HepG2 (cell line): Measurements from ENCODE around the gene UBAP1L. TPM values are rescaled to one million over a fixed set of nuclear protein-coding genes. Genes with fewer than 3 reads are reported as not detected.

Source experiments
- ATAC-seq: fragments of 200-7000 bp; cut with Tn5 transposase; 3 replicates; pipeline ENCODE4 v1.9.1; 2020; ENCODE audit warnings: mild to moderate bottlenecking, moderate library complexity
- Bru-seq: library from RNA; stranded (reverse); fragments of 400-500 nt; gene quantifications from one replicate; lab custom pipeline; 2021; lab: Mats Ljungman, UMichigan
- BruChase-seq, 2 experiments: library from RNA; stranded (reverse); fragments of 400-500 nt; gene quantifications; one replicate each; lab custom pipeline; 2021; lab: Mats Ljungman, UMichigan
- BruUV-seq: library from RNA; stranded (reverse); fragments of 400-500 nt; replicated peaks from 2 replicates; lab custom pipeline; 2021; lab: Mats Ljungman, UMichigan
- CTCF ChIA-PET: fragments of 300-600 bp; formaldehyde crosslinking; extraction: SDS; loops from one replicate; lab custom pipeline; 2021; ENCODE audit warnings: low total read pairs, inconsistent platforms, low intra/inter-chr PET ratio; lab: Yijun Ruan, JAX
- POLR2A ChIA-PET: fragments of 350-600 bp; sonication (Branson Sonifier 250); formaldehyde crosslinking; loops from one replicate; lab custom pipeline; 2020; ENCODE audit warnings: antibody characterized with exemption, inconsistent platforms; lab: Yijun Ruan, JAX
- DNase-seq: peaks from one replicate; pipeline ENCODE4 v3.0.0-alpha.2; 2015; ENCODE audit warnings: low spot score
- FAIRE-seq: peaks from 3 replicates; lab custom pipeline; 2011; peaks lifted over from hg19 to GRCh38; lab: Jason Lieb, UNC
- H2AFZ ChIP-seq: one replicate; pipeline ENCODE4 v1.6.1; 2011; ENCODE audit warnings: low read length, inconsistent platforms
- H3K27ac ChIP-seq: fragments of 300-600 bp; 3 replicates; pipeline ENCODE4 v1.8.0; 2011; ENCODE audit warnings: mixed run types, mild to moderate bottlenecking, mixed read lengths, low read length, inconsistent platforms; ENCODE audit not compliant: insufficient read depth; ENCODE audit errors: extremely low read length
- H3K27me3 ChIP-seq, 2 experiments: fragments of 200-600 bp in 1 of 2; 2 replicates in 1 of 2; 3 replicates in 1 of 2; pipeline versions ENCODE4 v1.6.0 to v1.8.0; 2011; ENCODE audit warnings: low read length in 2 of 2, mild to moderate bottlenecking in 2 of 2, moderate library complexity in 2 of 2, inconsistent platforms in 1 of 2; ENCODE audit not compliant: insufficient read depth in 2 of 2, control insufficient read depth in 1 of 2
- H3K36me3 ChIP-seq, 2 experiments: fragments of 200-600 bp in 1 of 2; replicated peaks in 1 of 2; 2 replicates in 1 of 2; 3 replicates in 1 of 2; pipeline versions ENCODE4 v1.5.1 to v1.8.0; 2011; ENCODE audit warnings: low read length in 2 of 2, inconsistent platforms in 1 of 2; ENCODE audit not compliant: insufficient read depth in 2 of 2, control insufficient read depth in 1 of 2
- H3K4me1 ChIP-seq: 2 replicates; pipeline ENCODE4 v1.5.1; 2012; ENCODE audit warnings: low read length, inconsistent platforms; ENCODE audit not compliant: insufficient read depth
- H3K4me2 ChIP-seq: 2 replicates; pipeline ENCODE4 v1.6.0; 2011; ENCODE audit warnings: low read depth, low read length, inconsistent platforms
- H3K4me3 ChIP-seq, 3 experiments: fragments of 200-600 bp in 1 of 3; sonication (generic), shearing (Covaris generic) in 1 of 3; replicated peaks in 1 of 3; 2 replicates each; pipeline ENCODE4 v1.5.1; 2011 to 2016; ENCODE audit warnings: low read length in 3 of 3, inconsistent platforms in 2 of 3, low read depth in 2 of 3, mild to moderate bottlenecking in 2 of 3, control low read depth in 1 of 3, mixed read lengths in 1 of 3; ENCODE audit not compliant: insufficient read depth in 1 of 3
- H3K79me2 ChIP-seq: one replicate; pipeline ENCODE4 v1.6.1; 2011; ENCODE audit warnings: low read length, inconsistent platforms; ENCODE audit not compliant: insufficient read depth
- H3K9ac ChIP-seq: 2 replicates; pipeline ENCODE4 v1.6.0; 2011; ENCODE audit warnings: mild to moderate bottlenecking, low read depth, low read length, inconsistent platforms; ENCODE audit not compliant: insufficient read depth
- H3K9me3 ChIP-seq: 2 replicates; pipeline ENCODE4 v1.5.1; 2012; ENCODE audit warnings: mild to moderate bottlenecking, low read length
- H4K20me1 ChIP-seq: 2 replicates; pipeline ENCODE4 v1.6.0; 2011; ENCODE audit warnings: inconsistent platforms, mild to moderate bottlenecking, low read length, moderate library complexity; ENCODE audit not compliant: insufficient read depth
- ATM ChIP-seq: fragments of 450-650 bp; IDR thresholded peaks from 2 replicates; pipeline ENCODE4 v1.7.1; 2017; ENCODE audit warnings: mild to moderate bottlenecking, borderline replicate concordance
- PATZ1 ChIP-seq: sonication (generic); formaldehyde crosslinking; IDR thresholded peaks from 2 replicates; pipeline ENCODE4 v1.4.0; 2020; ENCODE audit warnings: missing genetic modification reagents
- THYN1 ChIP-seq: sonication (generic); formaldehyde crosslinking; IDR thresholded peaks from 2 replicates; pipeline ENCODE4 v1.8.1; 2023; ENCODE audit warnings: low read depth, mild to moderate bottlenecking, moderate library complexity, missing genetic modification reagents, borderline replicate concordance
- ZNF564 ChIP-seq: sonication (generic); formaldehyde crosslinking; IDR thresholded peaks from 2 replicates; pipeline ENCODE4 v1.8.1; 2023; ENCODE audit warnings: mild to moderate bottlenecking, missing genetic modification reagents
- ZNF891 ChIP-seq: sonication (generic); formaldehyde crosslinking; IDR thresholded peaks from 2 replicates; pipeline ENCODE4 v1.5.0; 2020; ENCODE audit warnings: mild to moderate bottlenecking, missing genetic modification reagents
- WGBS: methylation state at CpG from one replicate; pipeline ENCODE4 v1.1.6; 2017; ENCODE audit warnings: low lambda C conversion rate; 5-methylcytosine and 5-hydroxymethylcytosine counted together
- in situ Hi-C: cut with HindIII; loops from 2 replicates; pipeline ENCODE4 v1.10.0; 2017; ENCODE audit warnings: low pct_unique_long_range_greater_than_20kb; ENCODE audit not compliant: extremely low pct_ligation_motif_present
- intact Hi-C: fragments of 100-400 bp; cut with micrococcal nuclease; formaldehyde crosslinking; loops from one replicate; pipeline ENCODE4 v1.10.0; 2022; ENCODE audit not compliant: unreplicated experiment
- long read RNA-seq, 2 experiments: library from RNA in 1 of 2; library from polyadenylated mRNA in 1 of 2; stranded (forward) in 1 of 2; unstranded in 1 of 2; transcript quantifications; one replicate each; pipeline ENCODE4 v2.0.0, GENCODE V29; 2019 to 2022
- polyA minus RNA-seq, 3 experiments: library from RNA; depleted of rRNA, polyadenylated mRNA; stranded (reverse); fragments of >200 nt; gene quantifications; 2 replicates each; pipeline ENCODE4 v1.2.3, GENCODE V29; 2011; ENCODE audit warnings: low replicate concordance in 1 of 3
- polyA plus RNA-seq, 8 experiments: library from polyadenylated mRNA; depleted of rRNA in 3 of 8; stranded (reverse) in 7 of 8; unstranded in 1 of 8; fragments of >200 nt; fragmentation: Illumina TruSeq in 4 of 8; extraction: Trizol in 4 of 8; gene quantifications; 2 replicates each; pipeline versions ENCODE4 v1.2.1 to v1.2.3, GENCODE V29; 2011 to 2016; ENCODE audit warnings: low read depth in 4 of 8, missing spikeins in 1 of 8, mixed read lengths in 1 of 8; ENCODE audit not compliant: insufficient read depth in 1 of 8
- total RNA-seq, 5 experiments: library from RNA; depleted of rRNA; stranded (reverse); fragments of >200 nt; fragmentation: Illumina TruSeq; extraction: Trizol; gene quantifications; 2 replicates each; pipeline ENCODE4 v1.2.3, GENCODE V29; 2016; ENCODE audit warnings: low read depth in 1 of 5

The UBAP1L gene
- total RNA-seq (2016; rRNA removed; fragmentation: Illumina TruSeq; extraction: Trizol), result 0.13 and 0.86 TPM in 2 replicates
- 0.18 and 0.20 TPM in 2 replicates for total RNA-seq (2016; cell fraction: cytosol; rRNA removed; fragmentation: Illumina TruSeq; extraction: Trizol; ENCODE audit: low read depth)
- total RNA-seq (2016; cell fraction: insoluble cytoplasmic fraction; rRNA removed; fragmentation: Illumina TruSeq; extraction: Trizol), result 0.28 and 0.89 TPM in 2 replicates
- total RNA-seq (2016; cell fraction: membrane; rRNA removed; fragmentation: Illumina TruSeq; extraction: Trizol), result 0.14 and 0.28 TPM in 2 replicates
- 2.1 and 3.2 TPM in 2 replicates for total RNA-seq (2016; cell fraction: nucleus; rRNA removed; fragmentation: Illumina TruSeq; extraction: Trizol)
- polyA plus RNA-seq (2011; rRNA removed), result 1.4 and 1.7 TPM in 2 replicates
- polyA plus RNA-seq (2011; cell fraction: cytosol; rRNA removed), result 0.14 and 0.25 TPM in 2 replicates
- 9.3 and 9.9 TPM in 2 replicates for polyA plus RNA-seq (2011; cell fraction: nucleus; rRNA removed)
- 1.0 and 1.8 TPM in 2 replicates for polyA plus RNA-seq (2012)
- 0.10 and 0.14 TPM in 2 replicates for polyA plus RNA-seq (2016; cell fraction: cytosol; fragmentation: Illumina TruSeq; extraction: Trizol; ENCODE audit: low read depth)
- 0.16 and 0.17 TPM in 2 replicates for polyA plus RNA-seq (2016; cell fraction: insoluble cytoplasmic fraction; fragmentation: Illumina TruSeq; extraction: Trizol; ENCODE audit: low read depth)
- polyA plus RNA-seq (2016; cell fraction: membrane; fragmentation: Illumina TruSeq; extraction: Trizol; ENCODE audit: low read depth), result 0.31 TPM in 1 of 2 replicates, not detected in the other
- 4.4 and 4.9 TPM in 2 replicates for polyA plus RNA-seq (2016; cell fraction: nucleus; fragmentation: Illumina TruSeq; extraction: Trizol; ENCODE audit: insufficient read depth, low read depth)
- polyA minus RNA-seq (2011; rRNA and poly(A)+ RNA removed; ENCODE audit: low replicate concordance), result 2.1 and 5.5 TPM in 2 replicates
- polyA minus RNA-seq (2011; cell fraction: cytosol; rRNA and poly(A)+ RNA removed), result 0.26 TPM in 1 of 2 replicates, not detected in the other
- polyA minus RNA-seq (2011; cell fraction: nucleus; rRNA and poly(A)+ RNA removed), result 6.7 and 8.5 TPM in 2 replicates
- percentile 56 among the genes with signal in this experiment for Bru-seq, nascent RNA
- percentile 74 among the genes with signal in this experiment for BruChase-seq, experiment 1, labeled RNA remaining after a 6-hour chase
- BruChase-seq, experiment 2, labeled RNA remaining after a 2-hour chase, result percentile 78 among the genes with signal in this experiment
- long read RNA-seq, experiment 1, partial matches to known transcripts, result 0 of 1 reads
- long read RNA-seq, experiment 1, other reads (novel, unspliced or antisense), result 1 of 1 reads
- long read RNA-seq, experiment 2, result 0 reads

- H3K36me3 ChIP-seq, result peaks cover 21 to 45% of the 10 kb centered on the region in 2 experiments
- no TSS peak for BruUV-seq
- DNase-seq, result no peak
- no peak within 1 kb of the TSS for H3K4me3 ChIP-seq
- in situ Hi-C loops, result no loop called here
- no peak within 1 kb of the TSS for H3K9ac ChIP-seq
- no peak within 1 kb of the TSS for H3K27ac ChIP-seq
- intact Hi-C loops, result no loop called here
- H4K20me1 ChIP-seq, result no peaks in the 10 kb centered on the region
- no peak for FAIRE-seq
- H3K4me2 ChIP-seq, result no peak within 1 kb of the TSS
- ATAC-seq, result no peak
- WGBS, result 96% methylated on average over 2 of the region's 2 CpGs
- ChIA-PET CTCF (no interaction called here), POLR2A (no interaction called here)
- H3K79me2 ChIP-seq, result no peaks in the 10 kb centered on the region
- TF ChIP-seq ZNF564, result no peak
- no peak for TF ChIP-seq ZNF891 (CRISPR knock-in tag)
- no peaks in the 10 kb centered on the region for H3K9me3 ChIP-seq
- no peaks in the 10 kb centered on the region; a peak in 1 of 5 replicates for H3K27me3 ChIP-seq
- no peaks in the 10 kb centered on the region for H3K4me1 ChIP-seq
- no peak within 1 kb of the TSS for H2AFZ ChIP-seq
These were observed at the start of gene UBAP1L for GRCh38 chr15:65115086-65115485. Gene UBAP1L (minus strand): TSS chr15:65115200. CDS start chr15:65106215, 8,985 bp downstream.

GRCh38 chr15:65164139-65164538 lies 49.1 kb upstream of the UBAP1L start:
- Histone ChIP-seq H3K36me3 (peaks cover 9 to 52% of the 10 kb centered on the region in 2 experiments; a peak in 4 of 5 replicates), H3K9me3 (no peaks in the 10 kb centered on the region), H2AFZ (no peak overlapping the region), H3K9ac (no peak overlapping the region), H3K4me2 (no peak overlapping the region), H3K27me3 (no peaks in the 10 kb centered on the region), H3K79me2 (no peaks in the 10 kb centered on the region), H3K4me1 (no peaks in the 10 kb centered on the region), H4K20me1 (no peaks in the 10 kb centered on the region), H3K27ac (no peak overlapping the region), H3K4me3 (no peak overlapping the region)
- intact Hi-C loops (no loop called here), in situ Hi-C loops (no loop called here)
- 97% methylated on average over 1 of the region's 1 CpG for WGBS
- FAIRE-seq, result no peak
- POLR2A ChIA-PET, result interaction anchor here (1.1 kb wide), 1 partner anchor 141 kb away, joined by 3 read pairs; the partner anchor contains the start of gene RNU5B-1
- BruUV-seq, result no TSS peak
- ATAC-seq, result no peak
- CTCF ChIA-PET, result no interaction called here
- DNase-seq, result no peak
- no peak for TF ChIP-seq ATM
- TF ChIP-seq PATZ1, result no peak
- no peak for TF ChIP-seq THYN1
